RPMI7951 (cell line): ENCODE data around the gene PYROXD2. TPM values are rescaled to one million over a fixed set of nuclear protein-coding genes. Genes with fewer than 3 reads are reported as not detected.

Experiments used
- total RNA-seq: library from RNA; depleted of rRNA; stranded (reverse); fragments of >200 nt; shearing (Covaris generic); gene quantifications from 2 replicates; pipeline ENCODE4 v1.2.3, GENCODE V29; 2014; rRNA removed

Gene PYROXD2
- total RNA-seq, 1 experiment from 2014 or later = 2.0 TPM

Other genes starting within 250 kb of the PYROXD2 start
- gene LOXL4, start 147.0 kb downstream of the PYROXD2 start, total RNA-seq = under 0.01 and 0.10 TPM in 2 replicates
- 11.5 and 12.3 TPM in 2 replicates for gene HPS1, start 31.8 kb upstream of the PYROXD2 start, total RNA-seq